ENCODE data around the gene CEBPZOS.

CEBPZOS gene

GRCh38 chr2:37196320-37197195 is at the start of gene CEBPZOS:
TSS of gene CEBPZOS (plus strand) at chr2:37196496. CDS start at chr2:37199705, 3,209 bp downstream.
- DNase-seq = peak; percentile 86 to 88

- no peak for DNase-seq
Measured at GRCh38 chr2:37148325-37148724, 48.0 kb upstream of the CEBPZOS start.

GRCh38 chr2:37149626-37150322 is 46.5 kb upstream of the CEBPZOS start:
- no peak for DNase-seq

GRCh38 chr2:37153224-37153623 is 43.1 kb upstream of the CEBPZOS start:
- DNase-seq = no peak

GRCh38 chr2:37154785-37155184 is 41.5 kb upstream of the CEBPZOS start:
- DNase-seq = no peak

- peak; percentile 32 to 57 for DNase-seq
Measured at GRCh38 chr2:37156071-37156856, 40.0 kb upstream of the CEBPZOS start.

- DNase-seq = peak; percentile 90
Measured at GRCh38 chr2:37156857-37157714, 39.2 kb upstream of the CEBPZOS start, which contains the start of gene EIF2AK2. TSS of gene EIF2AK2 (minus strand) at chr2:37156980. CDS start at chr2:37147806, 9,174 bp downstream.

GRCh38 chr2:37164757-37165156 is 31.5 kb upstream of the CEBPZOS start:
- DNase-seq = no peak

- no peak for DNase-seq
Measured at GRCh38 chr2:37167636-37168180, 28.6 kb upstream of the CEBPZOS start.

GRCh38 chr2:37168217-37168981 is 27.9 kb upstream of the CEBPZOS start:
- DNase-seq = peak; percentile 34 to 41

GRCh38 chr2:37171624-37171950 is 24.7 kb upstream of the CEBPZOS start:
- DNase-seq = no peak

- no peak for DNase-seq
Measured at GRCh38 chr2:37173741-37174140, 22.6 kb upstream of the CEBPZOS start.

GRCh38 chr2:37180006-37180639 is 16.2 kb upstream of the CEBPZOS start:
- no peak for DNase-seq

- DNase-seq = no peak
Measured at GRCh38 chr2:37180640-37181039, 15.7 kb upstream of the CEBPZOS start.

GRCh38 chr2:37181726-37182684 is 14.3 kb upstream of the CEBPZOS start:
- no peak for DNase-seq

- DNase-seq = no peak
Measured at GRCh38 chr2:37188570-37188969, 7.7 kb upstream of the CEBPZOS start, which contains the start of gene SULT6B1. TSS of gene SULT6B1 (minus strand) at chr2:37188670. CDS start at chr2:37188640, 30 bp downstream.

GRCh38 chr2:37189452-37190153 is 6.7 kb upstream of the CEBPZOS start:
- DNase-seq = peak in 1 of 2 experiments; percentile 17

- no peak for DNase-seq
Measured at GRCh38 chr2:37190290-37190689, 6.0 kb upstream of the CEBPZOS start.

- DNase-seq = no peak
Measured at GRCh38 chr2:37191253-37191652, 5.0 kb upstream of the CEBPZOS start.
